CD4-positive, alpha-beta T cell treated with Interleukin-17A for 4 hours (primary cell): ENCODE measurements around the gene HBG1.

Source experiments
- DNase-seq: peaks from one replicate; pipeline ENCODE4 v3.0.0-alpha.2; 2020; ENCODE audit warnings: mixed read lengths

HBG1 gene

GRCh38 chr11:5245155-5245554 is 4.5 kb downstream of the HBG1 start:
- DNase-seq = no peak

- DNase-seq = no peak
Measured at GRCh38 chr11:5243816-5244180, 5.9 kb downstream of the HBG1 start.

GRCh38 chr11:5242933-5243815 is 6.5 kb downstream of the HBG1 start:
- DNase-seq = no peak

GRCh38 chr11:5242208-5242607 is 7.4 kb downstream of the HBG1 start:
- DNase-seq = no peak

- DNase-seq = no peak
Measured at GRCh38 chr11:5241458-5241857, 8.2 kb downstream of the HBG1 start.

- no peak for DNase-seq
Measured at GRCh38 chr11:5240458-5240857, 9.2 kb downstream of the HBG1 start.

GRCh38 chr11:5240056-5240455 is 9.6 kb downstream of the HBG1 start:
- DNase-seq = no peak

GRCh38 chr11:5239046-5239445 is 10.6 kb downstream of the HBG1 start:
- DNase-seq = no peak

GRCh38 chr11:5238486-5238885 is 11.2 kb downstream of the HBG1 start:
- no peak for DNase-seq

- no peak for DNase-seq
Measured at GRCh38 chr11:5237420-5237819, 12.2 kb downstream of the HBG1 start.

GRCh38 chr11:5235364-5236095 is 14.1 kb downstream of the HBG1 start:
- DNase-seq = no peak

GRCh38 chr11:5234381-5234834 is 15.2 kb downstream of the HBG1 start, which contains the start of gene HBD:
Gene HBD (minus strand): TSS chr11:5234483. CDS start chr11:5234433, 50 bp downstream.
- DNase-seq = no peak

- DNase-seq = no peak
Measured at GRCh38 chr11:5233307-5233706, 16.4 kb downstream of the HBG1 start.

- DNase-seq = no peak
Measured at GRCh38 chr11:5232821-5233220, 16.8 kb downstream of the HBG1 start.

GRCh38 chr11:5232176-5232575 is 17.5 kb downstream of the HBG1 start:
- DNase-seq = no peak

- DNase-seq = no peak
Measured at GRCh38 chr11:5231111-5231510, 18.5 kb downstream of the HBG1 start.

GRCh38 chr11:5230266-5230665 is 19.4 kb downstream of the HBG1 start:
- DNase-seq = no peak

- DNase-seq = no peak
Measured at GRCh38 chr11:5229796-5230195, 19.9 kb downstream of the HBG1 start.

- no peak for DNase-seq
Measured at GRCh38 chr11:5229356-5229755, 20.3 kb downstream of the HBG1 start.

- no peak for DNase-seq
Measured at GRCh38 chr11:5228124-5228523, 21.5 kb downstream of the HBG1 start.

- DNase-seq = no peak
Measured at GRCh38 chr11:5227681-5228080, 22.0 kb downstream of the HBG1 start.

- DNase-seq = no peak
Measured at GRCh38 chr11:5226732-5227310, 22.8 kb downstream of the HBG1 start, which contains the start of gene HBB. Gene HBB (minus strand): TSS chr11:5227071. CDS start chr11:5227021, 50 bp downstream.

- no peak for DNase-seq
Measured at GRCh38 chr11:5225480-5225871, 24.2 kb downstream of the HBG1 start.
